ENCODE measurements around the gene TBL1X. TPM values are rescaled to one million over a fixed set of nuclear protein-coding genes. Genes with fewer than 3 reads are reported as not detected.

Gene TBL1X
- total and polyA plus RNA-seq, 10 of the 15 experiments (the other 5 are each of a cell fraction or from before 2014, with no cell fraction given) = 4.4 to 26.3 (median 10.6) TPM

- Histone ChIP-seq H3K4me1 (ENCODE audit: control insufficient read depth, insufficient read depth, low read length) (peaks cover 6% of the 10 kb centered on the region), H3K4me2 (ENCODE audit: control insufficient read depth, insufficient read depth) (no peak overlapping the region), H3K27me3 (replicated peaks in 1 of 2; ENCODE audit: control insufficient read depth in 2 of 2, insufficient read depth in 2 of 2, low read length in 1 of 2) (no peaks in the 10 kb centered on the region), H3K9me3 (replicated peaks; ENCODE audit: control insufficient read depth, insufficient read depth, low read length) (peaks cover 4% of the 10 kb centered on the region; the same call in 2 of the 3 replicates), H2AFZ (ENCODE audit: control insufficient read depth, low read depth, low read length) (no peak overlapping the region), H4K20me1 (ENCODE audit: control insufficient read depth, insufficient read depth) (no peaks in the 10 kb centered on the region), H3K36me3 (ENCODE audit: control insufficient read depth in 2 of 2, insufficient read depth in 2 of 2, low read length in 1 of 2) (no peaks in the 10 kb centered on the region; a peak in 1 of 4 replicates), H3K4me3 (no peak overlapping the region), H3K9ac (ENCODE audit: control insufficient read depth, insufficient read depth, low read length) (no peak overlapping the region), H3K27ac (ENCODE audit: control insufficient read depth, insufficient read depth) (no peak overlapping the region), H3K79me2 (ENCODE audit: control insufficient read depth, insufficient read depth, low read length) (no peaks in the 10 kb centered on the region)
- ChIA-PET RAD21 (ENCODE audit: unreplicated experiment) (no interaction called here), CTCF (no interaction called here), SMC1A (ENCODE audit: uncharacterized antibody, unreplicated experiment) (interaction anchor here (0.9 kb wide), 1 partner anchor 27 kb away, joined by 3 read pairs; no protein-coding TSS in a partner anchor), POLR2A (no interaction called here)
- FAIRE-seq = no peak
- no peak for ATAC-seq
- 63% methylated on average over 9 of the region's 9 CpGs for WGBS (ENCODE audit: insufficient coverage, insufficient replicate concordance, low lambda C conversion rate, missing lambda C conversion rate)
- no peak for TF ChIP-seq HDAC6 (IDR thresholded peaks at IDR 0.05; ENCODE audit: unreplicated experiment)
- no peak for TF ChIP-seq NFIC (IDR thresholded peaks at IDR 0.05; ENCODE audit: low read depth, low read length)
- no peak for DNase-seq (ENCODE audit: low read depth, low spot score)
- intact Hi-C loops (cut with micrococcal nuclease; ENCODE audit: unreplicated experiment) = no loop called here
- no TSS peak for BruUV-seq (replicated peaks)
- in situ Hi-C loops (cut with MboI) = no loop called here
Observed at GRCh38 chrX:9681011-9681410, 216.2 kb downstream of the TBL1X start.

GRCh38 chrX:9681422-9681821 is 216.6 kb downstream of the TBL1X start:
- no peak for FAIRE-seq
- Histone ChIP-seq H3K79me2 (ENCODE audit: control insufficient read depth, insufficient read depth, low read length) (no peaks in the 10 kb centered on the region), H3K4me1 (ENCODE audit: control insufficient read depth, insufficient read depth, low read length) (peaks cover 6% of the 10 kb centered on the region), H3K9ac (ENCODE audit: control insufficient read depth, insufficient read depth, low read length) (no peak overlapping the region), H3K4me2 (ENCODE audit: control insufficient read depth, insufficient read depth) (no peak overlapping the region), H2AFZ (ENCODE audit: control insufficient read depth, low read depth, low read length) (no peak overlapping the region), H3K9me3 (replicated peaks; ENCODE audit: control insufficient read depth, insufficient read depth, low read length) (peaks cover 3% of the 10 kb centered on the region; the same call in 2 of the 3 replicates), H3K27me3 (replicated peaks in 1 of 2; ENCODE audit: control insufficient read depth in 2 of 2, insufficient read depth in 2 of 2, low read length in 1 of 2) (no peaks in the 10 kb centered on the region), H3K36me3 (ENCODE audit: control insufficient read depth in 2 of 2, insufficient read depth in 2 of 2, low read length in 1 of 2) (no peaks in the 10 kb centered on the region; a peak in 1 of 4 replicates), H3K4me3 (no peak overlapping the region), H4K20me1 (ENCODE audit: control insufficient read depth, insufficient read depth) (no peaks in the 10 kb centered on the region), H3K27ac (ENCODE audit: control insufficient read depth, insufficient read depth) (no peak overlapping the region)
- RAD21 ChIA-PET (ENCODE audit: unreplicated experiment) = no interaction called here
- CTCF ChIA-PET = no interaction called here
- 59% methylated on average over 4 of the region's 4 CpGs for WGBS (ENCODE audit: insufficient coverage, insufficient replicate concordance, low lambda C conversion rate, missing lambda C conversion rate)
- in situ Hi-C loops (cut with MboI) (no loop called here), intact Hi-C loops (cut with micrococcal nuclease; ENCODE audit: unreplicated experiment) (no loop called here)
- POLR2A ChIA-PET = no interaction called here
- BruUV-seq (replicated peaks) = no TSS peak
- ATAC-seq = no peak
- no peak for DNase-seq (ENCODE audit: low read depth, low spot score)
- SMC1A ChIA-PET (ENCODE audit: uncharacterized antibody, unreplicated experiment) = interaction anchor here (0.9 kb wide), 1 partner anchor 27 kb away, joined by 3 read pairs; no protein-coding TSS in a partner anchor
- TF ChIP-seq POLR2A (IDR thresholded peaks at IDR 0.05; ENCODE audit: low read depth, low read length) = no peak
- no peak for TF ChIP-seq ZNF687 (IDR thresholded peaks at IDR 0.05)
- TF ChIP-seq HSF1 (IDR thresholded peaks at IDR 0.05; ENCODE audit: low read depth, low read length) = no peak
- no peak for TF ChIP-seq CTCF (IDR thresholded peaks at IDR 0.05 in 2 of 3, conservative IDR thresholded peaks at IDR 0.05 in 1 of 3; ENCODE audit: control insufficient read depth in 2 of 3, extremely low read depth in 1 of 3, insufficient read depth in 1 of 3, low read depth in 3 of 3, low read length in 3 of 3)
- TF ChIP-seq JUNB (IDR thresholded peaks at IDR 0.05) = no peak
- TF ChIP-seq IKZF2 (IDR thresholded peaks at IDR 0.05) = no peak
- no peak for TF ChIP-seq IRF3 (IDR thresholded peaks at IDR 0.05)

All from GM12878 (cell line).